Caco-2 (cell line): Measurements from ENCODE around the gene TIGD7. TPM values are rescaled to one million over a fixed set of nuclear protein-coding genes. Genes with fewer than 3 reads are reported as not detected.

Source experiments
- BruUV-seq: library from RNA; stranded (reverse); fragments of 400-500 nt; replicated peaks from 2 replicates; lab custom pipeline; 2021; lab: Mats Ljungman, UMichigan
- CTCF ChIA-PET: fragments of 300-600 bp; sonication (Branson Sonifier 250); formaldehyde crosslinking; loops from one replicate; lab custom pipeline; 2022; ENCODE audit warnings: antibody characterized with exemption; lab: Charles Lee
- POLR2A ChIA-PET: fragments of 300-600 bp; sonication (Branson Sonifier 250); formaldehyde crosslinking; loops from one replicate; lab custom pipeline; 2022; ENCODE audit warnings: antibody characterized with exemption; lab: Charles Lee
- DNase-seq, 2 experiments: peaks; one replicate each; pipeline versions ENCODE4 v3.0.0 to v3.0.0-alpha.2; 2020 to 2022
- H3K27me3 ChIP-seq: replicated peaks from 2 replicates; pipeline ENCODE4 v1.6.0; 2011; ENCODE audit warnings: low read length; ENCODE audit not compliant: control insufficient read depth, insufficient read depth
- H3K36me3 ChIP-seq: 2 replicates; pipeline ENCODE4 v1.5.1; 2011; ENCODE audit warnings: low read length; ENCODE audit not compliant: control insufficient read depth, insufficient read depth
- H3K4me1 ChIP-seq: fragments of 250-450 bp; sonication (Bioruptor Pico); 2 replicates; pipeline ENCODE4 v1.5.1; 2020; ENCODE audit warnings: mild to moderate bottlenecking
- H3K4me3 ChIP-seq: 2 replicates; pipeline ENCODE4 v1.5.1; 2011; ENCODE audit warnings: low read depth, mild to moderate bottlenecking, control low read depth, low read length
- H3K9me3 ChIP-seq: fragments of 250-450 bp; sonication (Bioruptor Pico); 2 replicates; pipeline ENCODE4 v1.5.1; 2020; ENCODE audit warnings: mild to moderate bottlenecking, moderate library complexity
- H3K27ac Mint-ChIP-seq: one replicate; pipeline ENCODE4 v1.8.0; 2022; ENCODE audit warnings: mixed read lengths; ENCODE audit not compliant: unreplicated experiment
- H3K27me3 Mint-ChIP-seq: one replicate; pipeline ENCODE4 v1.8.0; 2022; ENCODE audit warnings: mixed read lengths; ENCODE audit not compliant: insufficient read depth, unreplicated experiment
- H3K36me3 Mint-ChIP-seq: one replicate; pipeline ENCODE4 v1.8.0; 2022; ENCODE audit warnings: mild to moderate bottlenecking, mixed read lengths; ENCODE audit not compliant: insufficient read depth, unreplicated experiment
- H3K4me1 Mint-ChIP-seq: one replicate; pipeline ENCODE4 v1.8.0; 2022; ENCODE audit warnings: low read depth, mixed read lengths; ENCODE audit not compliant: unreplicated experiment
- H3K4me3 Mint-ChIP-seq: one replicate; pipeline ENCODE4 v1.8.0; 2022; ENCODE audit warnings: mild to moderate bottlenecking, moderate library complexity, mixed read lengths; ENCODE audit not compliant: unreplicated experiment
- H3K9me3 Mint-ChIP-seq: one replicate; pipeline ENCODE4 v1.8.0; 2022; ENCODE audit warnings: mixed read lengths; ENCODE audit not compliant: unreplicated experiment
- CTCF ChIP-seq, 2 experiments: fragments of 200-600 bp in 1 of 2; IDR thresholded peaks; 1 replicate in 1 of 2; 2 replicates in 1 of 2; pipeline versions ENCODE4 v1.5.1 to v1.8.0; 2011 to 2022; ENCODE audit warnings: antibody characterized with exemption in 1 of 2, control low read depth in 1 of 2, inconsistent platforms in 1 of 2, low read depth in 1 of 2, low read length in 1 of 2, mild to moderate bottlenecking in 1 of 2, moderate library complexity in 1 of 2; ENCODE audit not compliant: insufficient read depth in 1 of 2, severe bottlenecking in 1 of 2, unreplicated experiment in 1 of 2
- intact Hi-C: fragments of 100-400 bp; cut with micrococcal nuclease; formaldehyde crosslinking; loops from one replicate; pipeline ENCODE4 v1.10.0; 2022; ENCODE audit not compliant: unreplicated experiment
- total RNA-seq: library from RNA; stranded (reverse); gene quantifications from 2 replicates; pipeline ENCODE4 v1.2.3, GENCODE V29; 2022

The TIGD7 gene
- total RNA-seq, 1 experiment from 2014 or later, result 3.7 TPM

DNA sequence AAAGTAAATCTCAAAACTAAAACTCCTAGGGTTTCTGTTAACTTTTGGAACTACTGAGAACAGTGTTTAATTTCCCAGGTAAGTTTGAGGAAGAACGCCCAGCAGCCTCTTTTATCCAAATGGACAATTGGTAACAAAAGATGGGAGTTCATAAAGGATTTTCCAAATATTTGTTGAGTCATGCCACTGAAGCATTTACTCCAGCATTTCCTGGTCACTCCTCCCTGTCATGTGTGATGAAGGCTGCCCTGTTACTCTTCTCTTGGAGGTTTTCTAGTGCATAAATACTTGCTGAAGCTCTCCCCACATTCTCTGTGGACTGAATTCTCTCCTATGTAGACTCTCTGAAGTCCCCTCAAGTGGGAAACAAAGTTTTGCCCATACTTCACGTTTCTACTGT lies 16.6 kb upstream of the TIGD7 start:
- POLR2A ChIA-PET, result no interaction called here
- intact Hi-C loops, result no loop called here
- Mint-ChIP-seq H3K36me3 (peaks cover 31% of the 10 kb centered on the region), H3K4me3 (no peak overlapping the region), H3K9me3 (peaks cover 16% of the 10 kb centered on the region), H3K27me3 (no peaks in the 10 kb centered on the region), H3K27ac (no peak overlapping the region), H3K4me1 (no peaks in the 10 kb centered on the region)
- Histone ChIP-seq H3K4me3 (no peak overlapping the region), H3K4me1 (no peaks in the 10 kb centered on the region), H3K36me3 (no peaks in the 10 kb centered on the region), H3K9me3 (peaks cover 26% of the 10 kb centered on the region), H3K27me3 (no peaks in the 10 kb centered on the region)
- no peak for TF ChIP-seq CTCF (IDR thresholded peaks at IDR 0.05; ENCODE audit: insufficient read depth in 1 of 2, low read depth in 1 of 2, low read length in 1 of 2, severe bottlenecking in 1 of 2, unreplicated experiment in 1 of 2)
- no TSS peak for BruUV-seq
- CTCF ChIA-PET, result no interaction called here
- DNase-seq, result no peak

DNA sequence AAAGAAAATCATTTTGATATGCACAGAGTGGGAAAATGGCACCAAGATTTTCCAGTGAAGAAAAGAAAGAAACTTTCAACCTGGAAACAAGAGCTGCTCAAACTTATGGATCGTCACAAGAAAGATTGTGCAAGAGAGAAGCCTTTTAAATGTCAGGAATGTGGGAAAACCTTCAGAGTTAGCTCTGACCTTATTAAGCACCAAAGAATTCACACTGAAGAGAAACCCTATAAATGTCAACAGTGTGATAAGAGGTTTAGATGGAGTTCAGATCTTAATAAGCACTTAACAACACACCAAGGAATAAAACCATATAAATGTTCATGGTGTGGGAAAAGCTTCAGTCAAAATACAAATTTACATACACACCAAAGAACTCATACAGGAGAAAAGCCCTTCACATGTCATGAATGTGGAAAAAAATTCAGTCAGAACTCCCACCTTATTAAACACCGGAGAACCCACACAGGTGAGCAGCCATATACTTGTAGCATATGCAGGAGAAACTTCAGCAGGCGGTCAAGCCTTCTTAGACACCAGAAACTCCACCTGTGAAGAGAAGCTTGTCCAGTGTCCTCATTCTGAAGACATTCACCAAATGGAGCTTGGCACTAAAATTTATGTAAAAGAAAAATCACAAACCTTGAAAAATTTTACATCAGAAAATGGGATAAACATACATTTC lies 12.2 kb upstream of the TIGD7 start:
- DNase-seq, result no peak
- Mint-ChIP-seq H3K27ac (no peak overlapping the region), H3K36me3 (peaks cover 55% of the 10 kb centered on the region), H3K27me3 (no peaks in the 10 kb centered on the region), H3K4me1 (no peaks in the 10 kb centered on the region), H3K9me3 (peaks cover 49% of the 10 kb centered on the region), H3K4me3 (no peak overlapping the region)
- no peak for TF ChIP-seq CTCF (IDR thresholded peaks at IDR 0.05; ENCODE audit: insufficient read depth in 1 of 2, low read depth in 1 of 2, low read length in 1 of 2, severe bottlenecking in 1 of 2, unreplicated experiment in 1 of 2)
- H3K4me3 ChIP-seq, result no peak overlapping the region
- H3K4me1 ChIP-seq, result no peaks in the 10 kb centered on the region
- no peaks in the 10 kb centered on the region; the same call in 1 of the 2 replicates for H3K36me3 ChIP-seq
- no peaks in the 10 kb centered on the region for H3K27me3 ChIP-seq
- intact Hi-C loops, result no loop called here
- ChIA-PET POLR2A (interaction anchor here (0.6 kb wide), 2 partner anchors 44 to 85 kb away, joined by 3 to 4 read pairs; no protein-coding TSS in a partner anchor), CTCF (no interaction called here)
- peaks cover 36% of the 10 kb centered on the region for H3K9me3 ChIP-seq
- BruUV-seq, result TSS peak; percentile 14

DNA sequence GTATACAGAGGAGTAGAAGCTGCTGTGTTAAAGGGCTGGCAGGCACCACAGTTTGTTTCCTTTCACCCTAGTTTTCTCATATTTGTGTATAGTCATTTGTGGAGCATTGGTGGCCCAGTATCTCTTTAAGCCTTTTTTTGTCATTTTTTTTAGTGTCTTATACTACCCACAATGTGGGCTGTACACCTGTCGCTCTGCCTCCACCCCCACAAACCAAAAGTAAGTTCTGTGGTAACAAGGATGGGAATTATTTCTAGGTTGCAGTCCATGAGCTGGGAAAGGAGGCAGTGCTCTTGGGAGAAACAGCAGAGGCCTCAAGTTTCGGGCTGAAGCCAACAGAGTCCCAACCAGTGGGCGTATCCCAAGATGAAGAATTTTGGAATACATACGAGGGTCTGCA lies 6.3 kb upstream of the TIGD7 start:
- ChIA-PET CTCF (no interaction called here), POLR2A (no interaction called here)
- no peak overlapping the region for H3K27ac Mint-ChIP-seq
- H3K27me3 ChIP-seq, result no peaks in the 10 kb centered on the region
- no peaks in the 10 kb centered on the region for H3K4me1 Mint-ChIP-seq
- H3K4me3 ChIP-seq, result no peak overlapping the region
- no peaks in the 10 kb centered on the region for H3K4me1 ChIP-seq
- intact Hi-C loops, result no loop called here
- no peaks in the 10 kb centered on the region; the same call in 1 of the 2 replicates for H3K36me3 ChIP-seq
- BruUV-seq, result no TSS peak
- peaks cover 38% of the 10 kb centered on the region for H3K9me3 Mint-ChIP-seq
- H3K4me3 Mint-ChIP-seq, result no peak overlapping the region
- H3K9me3 ChIP-seq, result peaks cover 10% of the 10 kb centered on the region
- TF ChIP-seq CTCF (IDR thresholded peaks at IDR 0.05; ENCODE audit: insufficient read depth in 1 of 2, low read depth in 1 of 2, low read length in 1 of 2, severe bottlenecking in 1 of 2, unreplicated experiment in 1 of 2), result no peak
- peaks cover 46% of the 10 kb centered on the region for H3K36me3 Mint-ChIP-seq
- no peaks in the 10 kb centered on the region for H3K27me3 Mint-ChIP-seq
- DNase-seq, result no peak
